H9 (cell line): Measurements from ENCODE around the gene BACH2. TPM values are rescaled to one million over a fixed set of nuclear protein-coding genes. Genes with fewer than 3 reads are reported as not detected.

Experiments used
- DNase-seq: peaks from one replicate; pipeline ENCODE4 v3.0.0-alpha.2; 2017
- H2AFZ ChIP-seq: one replicate; pipeline ENCODE4 v1.6.1; 2013; ENCODE audit warnings: mild to moderate bottlenecking, low read length, control low read depth, moderate library complexity
- H2AK5ac ChIP-seq: 2 replicates; pipeline ENCODE4 v1.6.1; 2013; ENCODE audit warnings: low read length, control low read depth, mixed read lengths; ENCODE audit not compliant: insufficient read length
- H2BK120ac ChIP-seq: one replicate; pipeline ENCODE4 v1.6.1; 2013; ENCODE audit warnings: low read depth, mild to moderate bottlenecking, low read length, control low read depth, inconsistent platforms; ENCODE audit not compliant: poor library complexity, severe bottlenecking
- H2BK12ac ChIP-seq: 2 replicates; pipeline ENCODE4 v1.6.1; 2013; ENCODE audit warnings: low read length, control low read depth, mixed read lengths, low read depth; ENCODE audit not compliant: insufficient read length
- H2BK15ac ChIP-seq: 2 replicates; pipeline ENCODE4 v1.6.1; 2013; ENCODE audit warnings: low read depth, low read length, control low read depth
- H2BK20ac ChIP-seq: one replicate; pipeline ENCODE4 v1.6.1; 2013; ENCODE audit warnings: low read depth, mild to moderate bottlenecking, low read length, control low read depth, inconsistent platforms; ENCODE audit not compliant: poor library complexity, severe bottlenecking
- H2BK5ac ChIP-seq: 2 replicates; pipeline ENCODE4 v1.6.1; 2013; ENCODE audit warnings: low read length, control low read depth, mixed read lengths; ENCODE audit not compliant: insufficient read length
- H3K14ac ChIP-seq: 2 replicates; pipeline ENCODE4 v1.6.1; 2013; ENCODE audit warnings: low read length, control low read depth; ENCODE audit not compliant: insufficient read depth
- H3K18ac ChIP-seq: 2 replicates; pipeline ENCODE4 v1.6.1; 2013; ENCODE audit warnings: low read depth, mild to moderate bottlenecking, mixed read lengths, low read length, control low read depth; ENCODE audit not compliant: insufficient read length
- H3K23ac ChIP-seq: 2 replicates; pipeline ENCODE4 v1.6.1; 2013; ENCODE audit warnings: low read length, control low read depth, mixed read lengths, low read depth; ENCODE audit not compliant: insufficient read length
- H3K23me2 ChIP-seq: 2 replicates; pipeline ENCODE4 v1.6.1; 2013; ENCODE audit warnings: low read depth, mild to moderate bottlenecking, mixed read lengths, low read length, control low read depth; ENCODE audit not compliant: insufficient read length, poor library complexity, severe bottlenecking
- H3K27ac ChIP-seq: 2 replicates; pipeline ENCODE4 v1.5.1; 2013; ENCODE audit warnings: low read length, control low read depth, mixed read lengths, low read depth; ENCODE audit not compliant: insufficient read length
- H3K27me3 ChIP-seq: 2 replicates; pipeline ENCODE4 v1.6.1; 2013; ENCODE audit warnings: low read length, control low read depth, inconsistent platforms; ENCODE audit not compliant: insufficient read depth
- H3K4ac ChIP-seq: 2 replicates; pipeline ENCODE4 v1.6.1; 2013; ENCODE audit warnings: low read depth, mild to moderate bottlenecking, control low read depth, inconsistent platforms, low read length, moderate library complexity
- H3K4me1 ChIP-seq: 2 replicates; pipeline ENCODE4 v1.6.1; 2013; ENCODE audit warnings: low read length, control low read depth, inconsistent platforms; ENCODE audit not compliant: insufficient read depth
- H3K4me2 ChIP-seq: 2 replicates; pipeline ENCODE4 v1.6.1; 2013; ENCODE audit warnings: low read length, control low read depth, mixed read lengths; ENCODE audit not compliant: insufficient read length, insufficient read depth
- H3K56ac ChIP-seq: 2 replicates; pipeline ENCODE4 v1.6.1; 2013; ENCODE audit warnings: low read depth, mild to moderate bottlenecking, mixed read lengths, low read length, control low read depth; ENCODE audit not compliant: insufficient read length
- H3K79me1 ChIP-seq: 2 replicates; pipeline ENCODE4 v1.6.1; 2013; ENCODE audit warnings: low read depth, mild to moderate bottlenecking, moderate library complexity, low read length, control low read depth, inconsistent platforms; ENCODE audit not compliant: insufficient read depth, poor library complexity, severe bottlenecking
- H3K79me2 ChIP-seq: 2 replicates; pipeline ENCODE4 v1.6.1; 2013; ENCODE audit warnings: low read length, control low read depth, inconsistent platforms; ENCODE audit not compliant: insufficient read depth
- H3K9ac ChIP-seq: 2 replicates; pipeline ENCODE4 v1.6.1; 2013; ENCODE audit warnings: low read length, control low read depth, mixed read lengths; ENCODE audit not compliant: insufficient read length; ENCODE audit errors: extremely low read depth
- H3K9me3 ChIP-seq: one replicate; pipeline ENCODE4 v1.6.1; 2013; ENCODE audit warnings: low read depth, low read length, inconsistent platforms; ENCODE audit not compliant: control insufficient read depth
- H3T11ph ChIP-seq: one replicate; pipeline ENCODE4 v1.6.1; 2013; ENCODE audit warnings: mild to moderate bottlenecking, low read length, control low read depth, inconsistent platforms
- H4K20me1 ChIP-seq: one replicate; pipeline ENCODE4 v1.6.1; 2013; ENCODE audit not compliant: control insufficient read depth, insufficient read length, insufficient read depth
- H4K5ac ChIP-seq: 2 replicates; pipeline ENCODE4 v1.6.1; 2013; ENCODE audit warnings: low read depth, mild to moderate bottlenecking, mixed read lengths, low read length, control low read depth; ENCODE audit not compliant: insufficient read length
- H4K8ac ChIP-seq: replicated peaks from 2 replicates; pipeline ENCODE4 v1.6.1; 2013; ENCODE audit warnings: low read length, control low read depth, mixed read lengths, low read depth; ENCODE audit not compliant: insufficient read length
- H4K91ac ChIP-seq: 2 replicates; pipeline ENCODE4 v1.6.1; 2013; ENCODE audit warnings: low read depth, mild to moderate bottlenecking, moderate library complexity, mixed read lengths, low read length, control low read depth; ENCODE audit not compliant: insufficient read length
- H3K27ac Mint-ChIP-seq, 3 experiments: 2 replicates in 2 of 3; 3 replicates in 1 of 3; pipeline ENCODE4 v1.8.0; 2020 to 2021; ENCODE audit warnings: mixed read lengths in 3 of 3, mild to moderate bottlenecking in 1 of 3, moderate library complexity in 1 of 3
- H3K27me3 Mint-ChIP-seq: 2 replicates; pipeline ENCODE4 v1.8.0; 2021; ENCODE audit warnings: low read depth, mild to moderate bottlenecking, moderate library complexity, mixed read lengths
- H3K36me3 Mint-ChIP-seq, 3 experiments: 2 replicates in 2 of 3; 3 replicates in 1 of 3; pipeline ENCODE4 v1.8.0; 2020 to 2021; ENCODE audit warnings: low read depth in 3 of 3, mixed read lengths in 3 of 3; ENCODE audit not compliant: insufficient read depth in 1 of 3
- H3K4me1 Mint-ChIP-seq, 2 experiments: 2 replicates each; pipeline ENCODE4 v1.8.0; 2020; ENCODE audit warnings: mixed read lengths in 2 of 2
- H3K4me3 Mint-ChIP-seq, 2 experiments: 2 replicates in 1 of 2; 3 replicates in 1 of 2; pipeline ENCODE4 v1.8.0; 2020 to 2021; ENCODE audit warnings: mild to moderate bottlenecking in 2 of 2, mixed read lengths in 2 of 2, moderate library complexity in 1 of 2
- H3K9me3 Mint-ChIP-seq, 2 experiments: 2 replicates in 1 of 2; 3 replicates in 1 of 2; pipeline ENCODE4 v1.8.0; 2020; ENCODE audit warnings: mild to moderate bottlenecking in 2 of 2, mixed read lengths in 2 of 2, moderate library complexity in 1 of 2
- CTCF ChIP-seq: fragments of 200-600 bp; sonication (generic); conservative IDR thresholded peaks from 3 replicates; pipeline ENCODE4 v1.8.0; 2021; ENCODE audit warnings: antibody characterized with exemption, mild to moderate bottlenecking
- WGBS: extraction: QIAGEN DNeasy Blood & Tissue Kit; methylation state at CpG from one replicate; pipeline ENCODE4 v1.1.7; 2013; ENCODE audit warnings: missing lambda C conversion rate, low lambda C conversion rate, mixed read lengths; ENCODE audit not compliant: insufficient read length; ENCODE audit errors: extremely low coverage; 5-methylcytosine and 5-hydroxymethylcytosine counted together
- total RNA-seq: library from RNA; stranded (reverse); gene quantifications from 2 replicates; pipeline ENCODE4 v1.2.1, GENCODE V29; 2021

Gene BACH2
- total RNA-seq, 1 experiment from 2014 or later, result 2.0 TPM

GRCh38 chr6:90214461-90214860, 82.2 kb downstream of the BACH2 start:
- Mint-ChIP-seq H3K36me3 (no peaks in the 10 kb centered on the region), H3K9me3 (no peaks in the 10 kb centered on the region), H3K27me3 (no peaks in the 10 kb centered on the region), H3K27ac (no peak overlapping the region), H3K4me1 (peaks cover 0 to 2% of the 10 kb centered on the region in 2 experiments; a peak in 2 of 4 replicates), H3K4me3 (no peak overlapping the region)
- no peak overlapping the region for H2BK120ac ChIP-seq
- no peak overlapping the region for H2AK5ac ChIP-seq
- no peak overlapping the region for H2BK12ac ChIP-seq
- no peak for TF ChIP-seq CTCF
- no peak overlapping the region for H3K4me2 ChIP-seq
- no peak overlapping the region for H3K56ac ChIP-seq
- no peak overlapping the region for H4K8ac ChIP-seq
- no peak overlapping the region for H2BK20ac ChIP-seq
- H3K18ac ChIP-seq, result no peak overlapping the region
- peaks cover 4% of the 10 kb centered on the region; the same call in 1 of the 2 replicates for H3K4me1 ChIP-seq
- H4K20me1 ChIP-seq, result no peaks in the 10 kb centered on the region
- no peaks in the 10 kb centered on the region for H3K79me2 ChIP-seq
- H3K23me2 ChIP-seq, result no peaks in the 10 kb centered on the region
- no peak overlapping the region for H3K4ac ChIP-seq
- no peak overlapping the region for H3K9ac ChIP-seq
- no CpG with 5 or more reads among the region's 2 CpGs for WGBS
- no peak overlapping the region for H2BK15ac ChIP-seq
- H3K79me1 ChIP-seq, result no peaks in the 10 kb centered on the region
- no peak overlapping the region for H3K27ac ChIP-seq
- H3K9me3 ChIP-seq, result no peaks in the 10 kb centered on the region
- H3T11ph ChIP-seq, result no peak overlapping the region
- H2BK5ac ChIP-seq, result no peak overlapping the region
- H3K27me3 ChIP-seq, result no peaks in the 10 kb centered on the region
- H2AFZ ChIP-seq, result no peak overlapping the region
- no peak overlapping the region for H4K91ac ChIP-seq
- no peak overlapping the region for H3K14ac ChIP-seq
- no peak overlapping the region for H3K23ac ChIP-seq
- no peak for DNase-seq
- no peak overlapping the region for H4K5ac ChIP-seq
